ENCODE measurements around the gene YPEL2. TPM values are rescaled to one million over a fixed set of nuclear protein-coding genes. Genes with fewer than 3 reads are reported as not detected.
A peak's percentile ranks its signal among the peaks of the same experiment; 100 is the strongest.
"Not testable (repeated sequence)": the region's sequence is repeated elsewhere in the genome, so short reads cannot be mapped to it uniquely, and the experiment has no call there.

The YPEL2 gene
- total RNA-seq, 1 donor from 2014 or later: 16.7 TPM

DNA sequence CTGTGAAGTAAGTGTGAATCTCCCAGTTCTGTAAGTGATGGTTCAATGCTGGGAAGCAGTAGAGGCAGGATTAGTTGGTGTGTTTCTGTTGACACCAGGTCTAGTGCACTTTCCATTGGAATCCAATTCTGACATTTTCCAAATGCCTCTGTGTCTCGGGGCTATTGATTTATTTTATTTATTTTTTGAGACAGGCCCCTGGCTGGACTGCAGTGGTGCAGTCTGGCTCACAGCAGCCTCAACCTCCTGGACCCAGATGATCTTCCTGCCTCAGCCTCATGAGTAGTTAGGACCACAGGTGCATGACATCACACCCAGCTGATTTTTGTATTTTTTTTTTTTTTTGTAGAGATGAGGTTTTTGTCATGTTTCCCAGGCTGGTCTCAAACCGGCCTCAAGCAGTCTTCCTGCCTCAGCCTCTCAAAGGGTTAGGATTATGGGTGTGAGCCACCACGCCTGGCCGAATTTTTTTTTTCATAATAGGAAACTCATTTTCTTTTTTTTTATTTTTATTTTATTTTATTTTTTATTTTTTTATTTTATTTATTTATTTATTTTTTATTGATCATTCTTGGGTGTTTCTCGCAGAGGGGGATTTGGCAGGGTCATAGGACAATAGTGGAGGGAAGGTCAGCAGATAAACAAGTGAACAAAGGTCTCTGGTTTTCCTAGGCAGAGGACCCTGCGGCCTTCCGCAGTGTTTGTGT is 61.7 kb downstream of the YPEL2 start:
- DNase-seq (ENCODE audit: extremely low spot score in 2 of 2): no peak
- H3K27ac ChIP-seq: no peak overlapping the region
- intact Hi-C loops (cut with DNase I): no loop called here

DNA sequence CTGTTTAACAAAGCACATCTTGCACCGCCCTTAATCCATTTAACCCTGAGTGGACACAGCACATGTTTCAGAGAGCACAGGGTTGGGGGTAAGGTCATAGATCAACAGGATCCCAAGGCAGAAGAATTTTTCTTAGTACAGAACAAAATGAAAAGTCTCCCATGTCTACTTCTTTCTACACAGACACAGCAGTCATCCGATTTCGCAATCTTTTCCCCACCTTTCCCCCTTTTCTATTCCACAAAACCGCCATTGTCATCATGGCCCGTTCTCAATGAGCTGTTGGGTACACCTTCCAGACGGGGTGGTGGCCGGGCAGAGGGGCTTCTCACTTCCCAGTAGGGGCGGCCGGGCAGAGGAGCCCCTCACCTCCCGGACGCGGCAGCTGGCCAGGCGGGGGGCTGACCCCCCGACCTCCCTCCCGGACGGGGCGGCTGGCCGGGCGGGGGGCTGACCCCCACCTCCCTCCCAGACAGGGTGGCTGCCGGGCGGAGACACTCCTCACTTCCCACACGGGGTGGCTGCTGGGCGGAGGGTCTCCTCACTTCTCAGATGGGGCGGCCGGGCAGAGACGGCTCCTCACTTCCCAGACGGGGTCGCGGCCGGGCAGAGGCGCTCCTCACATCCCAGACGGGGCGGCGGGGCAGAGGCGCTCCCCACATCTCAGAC is 62.4 kb downstream of the YPEL2 start:
- peaks cover 0 to 34% of the 10 kb centered on the region in 2 donors for H3K36me3 ChIP-seq
- intact Hi-C loops (cut with DNase I); DNase-seq (ENCODE audit: extremely low spot score in 2 of 2); H3K27me3 ChIP-seq; H3K9me3 ChIP-seq; H3K27ac ChIP-seq; H3K4me3 ChIP-seq; H3K4me1 ChIP-seq: not testable (repeated sequence)

More for the DNA sequence above, 61.7 kb downstream of the YPEL2 start:
- Histone ChIP-seq H3K4me1 (peaks cover 8% of the 10 kb centered on the region), H3K9me3 (no peaks in the 10 kb centered on the region), H3K4me3 (no peak overlapping the region), H3K36me3 (peaks cover 0 to 33% of the 10 kb centered on the region in 2 donors), H3K27me3 (no peaks in the 10 kb centered on the region)
- TF ChIP-seq, protein P1, sequence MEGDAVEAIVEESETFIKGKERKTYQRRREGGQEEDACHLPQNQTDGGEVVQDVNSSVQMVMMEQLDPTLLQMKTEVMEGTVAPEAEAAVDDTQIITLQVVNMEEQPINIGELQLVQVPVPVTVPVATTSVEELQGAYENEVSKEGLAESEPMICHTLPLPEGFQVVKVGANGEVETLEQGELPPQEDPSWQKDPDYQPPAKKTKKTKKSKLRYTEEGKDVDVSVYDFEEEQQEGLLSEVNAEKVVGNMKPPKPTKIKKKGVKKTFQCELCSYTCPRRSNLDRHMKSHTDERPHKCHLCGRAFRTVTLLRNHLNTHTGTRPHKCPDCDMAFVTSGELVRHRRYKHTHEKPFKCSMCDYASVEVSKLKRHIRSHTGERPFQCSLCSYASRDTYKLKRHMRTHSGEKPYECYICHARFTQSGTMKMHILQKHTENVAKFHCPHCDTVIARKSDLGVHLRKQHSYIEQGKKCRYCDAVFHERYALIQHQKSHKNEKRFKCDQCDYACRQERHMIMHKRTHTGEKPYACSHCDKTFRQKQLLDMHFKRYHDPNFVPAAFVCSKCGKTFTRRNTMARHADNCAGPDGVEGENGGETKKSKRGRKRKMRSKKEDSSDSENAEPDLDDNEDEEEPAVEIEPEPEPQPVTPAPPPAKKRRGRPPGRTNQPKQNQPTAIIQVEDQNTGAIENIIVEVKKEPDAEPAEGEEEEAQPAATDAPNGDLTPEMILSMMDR (IDR thresholded peaks at IDR 0.05): no peak
- TF ChIP-seq POLR2A (IDR thresholded peaks at IDR 0.05) (no peak), POLR2AphosphoS5 (IDR thresholded peaks at IDR 0.05; ENCODE audit: insufficient read depth in 1 of 2, low read depth in 1 of 2) (no peak)

DNA sequence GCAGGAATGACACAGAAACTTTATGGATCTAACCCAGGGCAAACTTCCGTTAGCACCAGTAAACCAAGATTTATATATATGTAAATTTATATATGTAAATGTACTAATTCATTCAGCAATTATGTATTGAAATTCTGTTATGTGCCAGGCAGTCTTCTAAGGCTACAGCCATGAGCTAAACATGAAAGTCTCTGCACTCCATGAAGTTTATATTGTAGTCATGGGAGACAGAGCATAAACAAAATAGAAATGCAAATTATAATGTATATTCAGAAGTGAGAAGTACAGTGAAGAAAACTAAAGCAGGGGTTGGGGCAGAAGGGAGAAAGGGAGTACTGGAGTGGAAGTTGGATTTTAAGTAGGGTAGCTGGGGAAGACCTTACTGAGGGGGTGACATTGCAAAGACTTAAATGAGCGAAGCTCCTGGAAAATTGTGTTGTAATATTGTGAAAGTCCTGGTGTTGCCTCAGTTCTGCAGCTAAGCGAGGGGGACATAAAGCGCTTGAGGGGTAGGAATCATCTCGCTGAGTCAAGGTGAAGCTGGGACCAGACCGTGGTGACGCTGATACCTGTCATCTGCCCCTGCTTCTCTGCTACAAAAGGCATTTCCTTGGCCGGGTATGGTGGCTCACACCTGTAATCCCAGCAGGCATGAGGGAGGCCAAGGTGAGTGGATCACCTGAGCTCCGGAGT is 64.8 kb downstream of the YPEL2 start:
- TF ChIP-seq POLR2AphosphoS5 (IDR thresholded peaks at IDR 0.05; ENCODE audit: insufficient read depth in 1 of 2, low read depth in 1 of 2): no peak
- no peak for TF ChIP-seq POLR2A (IDR thresholded peaks at IDR 0.05)
- TF ChIP-seq, protein P1 (IDR thresholded peaks at IDR 0.05): no peak
- peaks cover 4% of the 10 kb centered on the region for H3K4me1 ChIP-seq
- H3K4me3 ChIP-seq: no peak overlapping the region
- H3K9me3 ChIP-seq: no peaks in the 10 kb centered on the region
- intact Hi-C loops (cut with DNase I): no loop called here
- DNase-seq (ENCODE audit: extremely low spot score in 2 of 2): no peak
- H3K27ac ChIP-seq: no peak overlapping the region
- H3K27me3 ChIP-seq: no peaks in the 10 kb centered on the region
- peaks cover 0 to 21% of the 10 kb centered on the region in 2 donors for H3K36me3 ChIP-seq

DNA sequence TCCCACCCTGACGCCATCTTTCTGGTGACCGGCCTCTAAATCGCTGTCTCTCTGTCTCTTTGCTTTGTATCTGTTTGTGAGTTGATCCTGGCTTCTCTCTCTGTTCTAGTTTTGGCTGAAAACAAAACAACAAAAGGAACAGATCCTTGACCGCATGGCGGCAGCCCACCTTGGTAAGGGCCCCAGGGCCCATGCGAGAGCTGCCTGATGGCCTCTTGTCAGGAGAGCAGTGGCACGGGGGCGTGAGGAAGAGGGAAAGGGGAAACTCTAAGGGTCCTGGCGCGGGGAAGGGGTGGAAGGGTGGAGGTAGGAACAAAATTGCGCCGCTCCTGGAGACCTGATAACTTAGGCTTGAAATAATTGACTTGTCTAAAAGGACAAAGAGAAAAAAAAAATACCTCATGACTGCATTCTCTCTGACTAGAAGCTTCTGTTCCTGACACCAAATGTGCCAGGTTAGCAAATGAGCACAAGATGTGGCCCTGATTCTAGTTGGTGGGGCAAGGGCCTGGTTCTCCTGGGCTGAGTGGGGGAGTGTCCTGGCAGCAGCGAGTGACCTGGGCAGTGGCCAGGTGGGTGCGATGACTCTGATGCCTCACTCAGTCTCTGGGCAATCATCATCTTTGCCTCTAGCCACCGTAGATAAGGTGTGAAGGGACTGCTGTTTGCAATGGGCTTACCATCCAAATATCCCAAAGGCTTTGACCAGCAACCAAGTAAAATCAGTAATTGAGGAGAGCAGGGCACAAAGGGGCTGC is 66.0 kb downstream of the YPEL2 start:
- Histone ChIP-seq H3K27ac (no peak overlapping the region), H3K27me3 (no peaks in the 10 kb centered on the region), H3K9me3 (no peaks in the 10 kb centered on the region), H3K4me3 (no peak overlapping the region), H3K36me3 (peaks cover 0 to 21% of the 10 kb centered on the region in 2 donors), H3K4me1 (peaks cover 11% of the 10 kb centered on the region)
- no peak for DNase-seq (ENCODE audit: extremely low spot score in 2 of 2)
- TF ChIP-seq POLR2A (IDR thresholded peaks at IDR 0.05): no peak
- TF ChIP-seq POLR2AphosphoS5 (IDR thresholded peaks at IDR 0.05; ENCODE audit: insufficient read depth in 1 of 2, low read depth in 1 of 2): no peak
- TF ChIP-seq, protein P1 (IDR thresholded peaks at IDR 0.05): no peak
- intact Hi-C loops (cut with DNase I): no loop called here

DNA sequence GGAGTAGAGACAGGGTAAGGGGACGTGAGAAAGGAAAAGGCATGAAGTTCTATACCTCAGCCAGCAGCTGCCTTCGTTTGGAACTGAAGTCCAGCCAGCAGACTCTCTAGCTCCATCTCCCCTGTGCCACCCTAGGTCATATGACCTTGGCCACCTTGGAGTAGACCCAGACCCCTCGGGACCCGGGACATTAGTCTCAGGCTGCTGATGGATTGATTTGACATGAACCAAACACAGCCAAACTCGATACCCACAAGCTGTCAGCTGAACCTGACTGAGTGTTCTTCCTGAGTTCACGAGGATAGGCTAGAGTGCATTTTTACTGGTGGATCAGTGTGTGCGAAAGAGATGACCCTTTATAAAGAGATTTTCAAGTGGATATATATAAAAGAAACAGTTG is 68.5 kb downstream of the YPEL2 start:
- Histone ChIP-seq H3K36me3 (peaks cover 0 to 21% of the 10 kb centered on the region in 2 donors), H3K27ac (peak overlapping the region; percentile 27), H3K27me3 (no peaks in the 10 kb centered on the region), H3K9me3 (no peaks in the 10 kb centered on the region), H3K4me3 (no peak overlapping the region), H3K4me1 (peaks cover 11% of the 10 kb centered on the region)
- intact Hi-C loops (cut with DNase I): no loop called here
- no peak for DNase-seq (ENCODE audit: extremely low spot score in 2 of 2)
- TF ChIP-seq POLR2A (IDR thresholded peaks at IDR 0.05): no peak
- TF ChIP-seq POLR2AphosphoS5 (IDR thresholded peaks at IDR 0.05; ENCODE audit: insufficient read depth in 1 of 2, low read depth in 1 of 2): no peak
- TF ChIP-seq, protein P1 (IDR thresholded peaks at IDR 0.05): no peak
